Testis (tissue), 2 donors: ENCODE results near the gene PXYLP1.

Experiments
- POLR2A ChIP-seq: fragments of 450-650 bp; IDR thresholded peaks from one replicate; pipeline ENCODE4 v1.6.1; 2017; ENCODE audit warnings: antibody characterized with exemption, mild to moderate bottlenecking, moderate library complexity
- TF ChIP-seq, protein P1 (sequence below), 3 experiments: fragments of 450-650 bp in 2 of 3; fragments of 200-600 bp in 1 of 3; sonication (generic) in 1 of 3; IDR thresholded peaks; one replicate each; pipeline ENCODE4 v1.5.1; 2016 to 2019; ENCODE audit warnings: antibody characterized with exemption in 3 of 3, mild to moderate bottlenecking in 2 of 3, moderate library complexity in 1 of 3

DNA sequence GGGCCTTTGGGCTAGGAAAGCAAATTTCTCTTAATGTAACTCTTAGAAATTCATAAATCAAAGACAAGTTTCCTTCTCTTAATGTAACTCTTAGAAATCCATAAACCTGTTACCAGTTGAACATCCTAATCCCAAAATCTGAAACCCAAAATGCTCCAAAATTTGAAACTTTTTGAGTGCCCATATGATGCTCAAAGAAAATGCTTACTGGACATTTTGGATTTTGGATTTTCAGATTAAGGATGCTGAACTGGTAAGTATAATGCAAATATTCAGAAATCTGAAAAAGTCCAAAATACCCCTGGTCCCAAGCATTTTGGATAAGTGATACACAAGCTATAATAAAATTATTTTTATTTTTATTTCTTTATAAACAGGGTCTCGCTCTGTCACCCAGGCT is 85.2 kb downstream of the PXYLP1 start:
- TF ChIP-seq, protein P1, sequence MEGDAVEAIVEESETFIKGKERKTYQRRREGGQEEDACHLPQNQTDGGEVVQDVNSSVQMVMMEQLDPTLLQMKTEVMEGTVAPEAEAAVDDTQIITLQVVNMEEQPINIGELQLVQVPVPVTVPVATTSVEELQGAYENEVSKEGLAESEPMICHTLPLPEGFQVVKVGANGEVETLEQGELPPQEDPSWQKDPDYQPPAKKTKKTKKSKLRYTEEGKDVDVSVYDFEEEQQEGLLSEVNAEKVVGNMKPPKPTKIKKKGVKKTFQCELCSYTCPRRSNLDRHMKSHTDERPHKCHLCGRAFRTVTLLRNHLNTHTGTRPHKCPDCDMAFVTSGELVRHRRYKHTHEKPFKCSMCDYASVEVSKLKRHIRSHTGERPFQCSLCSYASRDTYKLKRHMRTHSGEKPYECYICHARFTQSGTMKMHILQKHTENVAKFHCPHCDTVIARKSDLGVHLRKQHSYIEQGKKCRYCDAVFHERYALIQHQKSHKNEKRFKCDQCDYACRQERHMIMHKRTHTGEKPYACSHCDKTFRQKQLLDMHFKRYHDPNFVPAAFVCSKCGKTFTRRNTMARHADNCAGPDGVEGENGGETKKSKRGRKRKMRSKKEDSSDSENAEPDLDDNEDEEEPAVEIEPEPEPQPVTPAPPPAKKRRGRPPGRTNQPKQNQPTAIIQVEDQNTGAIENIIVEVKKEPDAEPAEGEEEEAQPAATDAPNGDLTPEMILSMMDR (IDR thresholded peaks at IDR 0.05), result no peak
- no peak for TF ChIP-seq POLR2A
